ACC112 (cell line): ENCODE data around the gene OR51A7.
"Not testable (repeated sequence)": the region's sequence is repeated elsewhere in the genome, so short reads cannot be mapped to it uniquely, and the experiment has no call there.

Experiments
- H2AFZ ChIP-seq: fragments of 200-600 bp; sonication (generic); one replicate; pipeline ENCODE4 v1.6.0; 2017; ENCODE audit warnings: antibody characterized with exemption, low read length; ENCODE audit not compliant: unreplicated experiment
- H3K27ac ChIP-seq: fragments of 200-600 bp; sonication (generic); 2 replicates; pipeline ENCODE4 v1.5.1; 2014; ENCODE audit warnings: low read depth, mild to moderate bottlenecking, antibody characterized with exemption, low read length, moderate library complexity
- H3K27me3 ChIP-seq: fragments of 200-600 bp; sonication (generic); 2 replicates; pipeline ENCODE4 v1.6.1; 2014; ENCODE audit warnings: mild to moderate bottlenecking, antibody characterized with exemption, low read length, moderate library complexity, mixed read lengths; ENCODE audit not compliant: insufficient read depth
- H3K36me3 ChIP-seq: fragments of 200-600 bp; sonication (generic); 2 replicates; pipeline ENCODE4 v1.6.1; 2016; ENCODE audit warnings: mild to moderate bottlenecking, antibody characterized with exemption, low read length, moderate library complexity, mixed read lengths; ENCODE audit not compliant: insufficient read depth
- H3K4me1 ChIP-seq: fragments of 200-600 bp; sonication (generic); one replicate; pipeline ENCODE4 v1.6.1; 2016; ENCODE audit warnings: low read length, mixed read lengths; ENCODE audit not compliant: insufficient read depth, unreplicated experiment, control insufficient read depth
- H3K4me3 ChIP-seq: fragments of 200-600 bp; sonication (generic); 2 replicates; pipeline ENCODE4 v1.5.1; 2014; ENCODE audit warnings: mild to moderate bottlenecking, low read depth, low read length
- H3K79me2 ChIP-seq: fragments of 200-600 bp; sonication (generic); one replicate; pipeline ENCODE4 v1.6.0; 2016; ENCODE audit warnings: low read length; ENCODE audit not compliant: control insufficient read depth, unreplicated experiment, insufficient read depth

OR51A7 gene

GRCh38 chr11:4903484-4903883 is at the start of gene OR51A7:
Gene OR51A7, plus strand, starts transcription at chr11:4903783. Its CDS starts 3,587 bp downstream, at chr11:4907370.
- Histone ChIP-seq H2AFZ (no peak within 1 kb of the TSS), H3K36me3 (no peaks in the 10 kb centered on the region), H3K79me2 (no peaks in the 10 kb centered on the region), H3K27me3 (no peaks in the 10 kb centered on the region), H3K27ac (no peak within 1 kb of the TSS), H3K4me3 (no peak within 1 kb of the TSS), H3K4me1 (no peaks in the 10 kb centered on the region)

GRCh38 chr11:4854286-4854685 is 49.3 kb upstream of the OR51A7 start:
- not testable (repeated sequence) for H3K27ac ChIP-seq, H3K36me3 ChIP-seq, H3K4me1 ChIP-seq, H3K27me3 ChIP-seq, H3K79me2 ChIP-seq, H2AFZ ChIP-seq, H3K4me3 ChIP-seq

GRCh38 chr11:4862447-4863236 is 40.9 kb upstream of the OR51A7 start:
- Histone ChIP-seq H2AFZ (no peak overlapping the region), H3K4me1 (no peaks in the 10 kb centered on the region), H3K27me3 (no peaks in the 10 kb centered on the region), H3K36me3 (no peaks in the 10 kb centered on the region), H3K79me2 (no peaks in the 10 kb centered on the region), H3K27ac (no peak overlapping the region), H3K4me3 (no peak overlapping the region)

- Histone ChIP-seq H3K4me3 (no peak overlapping the region), H3K36me3 (no peaks in the 10 kb centered on the region), H3K4me1 (no peaks in the 10 kb centered on the region), H2AFZ (no peak overlapping the region), H3K27ac (no peak overlapping the region), H3K27me3 (no peaks in the 10 kb centered on the region), H3K79me2 (no peaks in the 10 kb centered on the region)
Measured at GRCh38 chr11:4863876-4864275, 39.7 kb upstream of the OR51A7 start.

- no peak overlapping the region for H3K4me3 ChIP-seq
- H3K79me2 ChIP-seq = no peaks in the 10 kb centered on the region
- no peaks in the 10 kb centered on the region for H3K4me1 ChIP-seq
- H3K27ac ChIP-seq = no peak overlapping the region
- H3K27me3 ChIP-seq = no peaks in the 10 kb centered on the region
- no peaks in the 10 kb centered on the region for H3K36me3 ChIP-seq
- H2AFZ ChIP-seq = no peak overlapping the region
Measured at GRCh38 chr11:4865855-4866254, 37.7 kb upstream of the OR51A7 start.

- H3K4me1 ChIP-seq = no peaks in the 10 kb centered on the region
- H3K27me3 ChIP-seq = no peaks in the 10 kb centered on the region
- no peaks in the 10 kb centered on the region for H3K79me2 ChIP-seq
- H3K27ac ChIP-seq = no peak overlapping the region
- no peak overlapping the region for H2AFZ ChIP-seq
- H3K36me3 ChIP-seq = no peaks in the 10 kb centered on the region
- H3K4me3 ChIP-seq = no peak overlapping the region
Measured at GRCh38 chr11:4881188-4881587, 22.4 kb upstream of the OR51A7 start.

- Histone ChIP-seq H3K27ac (no peak within 1 kb of the TSS), H2AFZ (no peak within 1 kb of the TSS), H3K4me1 (no peaks in the 10 kb centered on the region), H3K27me3 (no peaks in the 10 kb centered on the region), H3K36me3 (no peaks in the 10 kb centered on the region), H3K4me3 (no peak within 1 kb of the TSS), H3K79me2 (no peaks in the 10 kb centered on the region)
Measured at GRCh38 chr11:4881860-4882500, 21.6 kb upstream of the OR51A7 start, which contains the start of gene OR51T1. Gene OR51T1, plus strand, starts transcription at chr11:4881900. Its CDS starts 0 bp downstream, at chr11:4881900.

- H3K36me3 ChIP-seq = no peaks in the 10 kb centered on the region
- H3K27me3 ChIP-seq = no peaks in the 10 kb centered on the region
- no peaks in the 10 kb centered on the region for H3K79me2 ChIP-seq
- no peaks in the 10 kb centered on the region for H3K4me1 ChIP-seq
- no peak overlapping the region for H3K27ac ChIP-seq
- H2AFZ ChIP-seq = no peak overlapping the region
- H3K4me3 ChIP-seq = no peak overlapping the region
Measured at GRCh38 chr11:4882543-4882942, 21.0 kb upstream of the OR51A7 start.

GRCh38 chr11:4884361-4884760 is 19.2 kb upstream of the OR51A7 start:
- Histone ChIP-seq H3K36me3 (no peaks in the 10 kb centered on the region), H3K4me3 (no peak overlapping the region), H3K4me1 (no peaks in the 10 kb centered on the region), H2AFZ (no peak overlapping the region), H3K27ac (no peak overlapping the region), H3K27me3 (no peaks in the 10 kb centered on the region), H3K79me2 (no peaks in the 10 kb centered on the region)

GRCh38 chr11:4886186-4886585 is 17.4 kb upstream of the OR51A7 start:
- H3K27ac ChIP-seq = no peak overlapping the region

GRCh38 chr11:4887591-4887990 is 16.0 kb upstream of the OR51A7 start:
- Histone ChIP-seq H3K36me3 (no peaks in the 10 kb centered on the region), H3K4me3 (no peak overlapping the region), H3K4me1 (no peaks in the 10 kb centered on the region), H2AFZ (no peak overlapping the region), H3K79me2 (no peaks in the 10 kb centered on the region), H3K27ac (no peak overlapping the region), H3K27me3 (no peaks in the 10 kb centered on the region)

More at GRCh38 chr11:4886186-4886585, 17.4 kb upstream of the OR51A7 start:
- no peak overlapping the region for H3K4me3 ChIP-seq
- H3K79me2 ChIP-seq = no peaks in the 10 kb centered on the region
- no peak overlapping the region for H2AFZ ChIP-seq
- no peaks in the 10 kb centered on the region for H3K4me1 ChIP-seq
- H3K27me3 ChIP-seq = no peaks in the 10 kb centered on the region
- no peaks in the 10 kb centered on the region for H3K36me3 ChIP-seq
